DOHH2 (cell line): ENCODE data around the gene IQCC.

Experiments
- EZH2phosphoT487 ChIP-seq: fragments of 200-600 bp; sonication (generic); IDR thresholded peaks from 2 replicates; pipeline ENCODE4 v1.6.1; 2017; ENCODE audit warnings: borderline replicate concordance, mild to moderate bottlenecking, antibody characterized with exemption, low read length, moderate library complexity, mixed read lengths
- TF ChIP-seq, protein P1 (sequence below): fragments of 200-600 bp; sonication (generic); IDR thresholded peaks from one replicate; pipeline ENCODE4 v1.5.1; 2014; ENCODE audit warnings: antibody characterized with exemption, mild to moderate bottlenecking, low read depth, low read length; ENCODE audit not compliant: poor library complexity, severe bottlenecking

DNA sequence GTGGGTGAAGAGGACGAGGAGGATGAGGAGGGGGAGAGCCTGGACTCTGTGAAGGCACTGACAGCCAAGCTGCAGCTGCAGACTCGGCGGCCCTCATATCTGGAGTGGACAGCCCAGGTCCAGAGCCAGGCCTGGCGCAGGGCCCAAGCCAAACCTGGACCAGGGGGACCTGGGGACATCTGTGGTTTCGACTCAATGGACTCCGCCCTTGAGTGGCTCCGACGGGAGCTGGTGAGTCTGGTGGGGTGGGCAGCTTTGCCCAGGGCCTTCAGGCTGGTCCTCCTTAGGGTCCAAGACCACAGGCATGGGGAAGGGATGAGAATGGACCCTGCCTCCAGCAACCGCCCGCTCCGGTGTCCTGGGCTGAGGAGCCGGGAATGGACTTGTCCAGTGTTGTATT, 42.0 kb downstream of the IQCC start:
- TF ChIP-seq, protein P1, sequence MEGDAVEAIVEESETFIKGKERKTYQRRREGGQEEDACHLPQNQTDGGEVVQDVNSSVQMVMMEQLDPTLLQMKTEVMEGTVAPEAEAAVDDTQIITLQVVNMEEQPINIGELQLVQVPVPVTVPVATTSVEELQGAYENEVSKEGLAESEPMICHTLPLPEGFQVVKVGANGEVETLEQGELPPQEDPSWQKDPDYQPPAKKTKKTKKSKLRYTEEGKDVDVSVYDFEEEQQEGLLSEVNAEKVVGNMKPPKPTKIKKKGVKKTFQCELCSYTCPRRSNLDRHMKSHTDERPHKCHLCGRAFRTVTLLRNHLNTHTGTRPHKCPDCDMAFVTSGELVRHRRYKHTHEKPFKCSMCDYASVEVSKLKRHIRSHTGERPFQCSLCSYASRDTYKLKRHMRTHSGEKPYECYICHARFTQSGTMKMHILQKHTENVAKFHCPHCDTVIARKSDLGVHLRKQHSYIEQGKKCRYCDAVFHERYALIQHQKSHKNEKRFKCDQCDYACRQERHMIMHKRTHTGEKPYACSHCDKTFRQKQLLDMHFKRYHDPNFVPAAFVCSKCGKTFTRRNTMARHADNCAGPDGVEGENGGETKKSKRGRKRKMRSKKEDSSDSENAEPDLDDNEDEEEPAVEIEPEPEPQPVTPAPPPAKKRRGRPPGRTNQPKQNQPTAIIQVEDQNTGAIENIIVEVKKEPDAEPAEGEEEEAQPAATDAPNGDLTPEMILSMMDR = no peak
- TF ChIP-seq EZH2phosphoT487 = no peak
